Keratinocyte (primary cell): ENCODE measurements around the gene PTPRN2. TPM values are rescaled to one million over a fixed set of nuclear protein-coding genes. Genes with fewer than 3 reads are reported as not detected.

Source experiments
- DNase-seq: peaks from one replicate; pipeline ENCODE4 v3.0.0-alpha.2; 2011; ENCODE audit warnings: low read depth, missing footprints, low spot score
- FAIRE-seq: peaks from 2 replicates; lab custom pipeline; 2011; peaks lifted over from hg19 to GRCh38; lab: Jason Lieb, UNC
- H2AFZ ChIP-seq: 2 replicates; pipeline ENCODE4 v1.6.0; 2012; ENCODE audit warnings: low read length, control low read depth, inconsistent platforms; ENCODE audit not compliant: control insufficient read depth
- H3K27ac ChIP-seq: 2 replicates; pipeline ENCODE4 v1.5.1; 2011; ENCODE audit warnings: low read length; ENCODE audit not compliant: control insufficient read depth, insufficient read depth
- H3K27me3 ChIP-seq: 3 replicates; pipeline ENCODE4 v1.6.0; 2011; ENCODE audit warnings: low read length; ENCODE audit not compliant: control insufficient read depth, insufficient read depth; ENCODE audit errors: extremely low read depth
- H3K36me3 ChIP-seq, 2 experiments: 2 replicates in 1 of 2; 3 replicates in 1 of 2; pipeline ENCODE4 v1.5.1; 2011; ENCODE audit warnings: low read length in 2 of 2, mild to moderate bottlenecking in 1 of 2; ENCODE audit not compliant: control insufficient read depth in 2 of 2, insufficient read depth in 2 of 2; ENCODE audit errors: extremely low read depth in 1 of 2
- H3K4me1 ChIP-seq: 3 replicates; pipeline ENCODE4 v1.5.1; 2011; ENCODE audit warnings: low read length; ENCODE audit not compliant: control insufficient read depth, insufficient read depth; ENCODE audit errors: extremely low read depth
- H3K4me2 ChIP-seq: 3 replicates; pipeline ENCODE4 v1.6.0; 2011; ENCODE audit warnings: low read depth, low read length; ENCODE audit not compliant: control insufficient read depth, insufficient read depth; ENCODE audit errors: extremely low read depth
- H3K4me3 ChIP-seq, 3 experiments: fragments of 200-600 bp in 1 of 3; sonication (generic) in 1 of 3; 2 replicates in 2 of 3; 3 replicates in 1 of 3; pipeline ENCODE4 v1.5.1; 2011 to 2016; ENCODE audit warnings: low read length in 3 of 3, mild to moderate bottlenecking in 3 of 3, control low read depth in 2 of 3, inconsistent platforms in 1 of 3, low read depth in 1 of 3, mixed read lengths in 1 of 3, mixed run types in 1 of 3, moderate library complexity in 1 of 3; ENCODE audit not compliant: control insufficient read depth in 2 of 3, insufficient read depth in 2 of 3; ENCODE audit errors: extremely low read depth in 1 of 3
- H3K79me2 ChIP-seq: 2 replicates; pipeline ENCODE4 v1.6.0; 2012; ENCODE audit warnings: low read length; ENCODE audit not compliant: control insufficient read depth, insufficient read depth
- H3K9ac ChIP-seq: 3 replicates; pipeline ENCODE4 v1.6.0; 2011; ENCODE audit warnings: low read length; ENCODE audit not compliant: control insufficient read depth, insufficient read depth; ENCODE audit errors: extremely low read depth
- H3K9me1 ChIP-seq: 3 replicates; pipeline ENCODE4 v1.6.0; 2011; ENCODE audit warnings: low read length; ENCODE audit not compliant: control insufficient read depth, insufficient read depth; ENCODE audit errors: extremely low read depth
- H3K9me3 ChIP-seq: 2 replicates; pipeline ENCODE4 v1.5.1; 2012; ENCODE audit warnings: low read depth, low read length; ENCODE audit not compliant: control insufficient read depth
- H4K20me1 ChIP-seq: 3 replicates; pipeline ENCODE4 v1.6.0; 2011; ENCODE audit warnings: low read length; ENCODE audit not compliant: control insufficient read depth, insufficient read depth; ENCODE audit errors: extremely low read depth
- EZH2 ChIP-seq: IDR thresholded peaks from one replicate; pipeline ENCODE4 v1.6.1; 2012; ENCODE audit warnings: inconsistent platforms, mild to moderate bottlenecking, low read length, moderate library complexity
- dilution Hi-C: fragments of 300-500 bp; cut with MboI; formaldehyde crosslinking; loops from one replicate; pipeline ENCODE4 v1.7.0; 2020; ENCODE audit warnings: low sequenced_read_pairs; ENCODE audit not compliant: extremely low pct_ligation_motif_present
- polyA plus RNA-seq, 5 experiments: library from polyadenylated mRNA; depleted of rRNA in 3 of 5; stranded (reverse) in 3 of 5; stranded (forward) in 1 of 5; unstranded in 1 of 5; fragments of >200 nt; gene quantifications; 1 replicate in 1 of 5; 2 replicates in 3 of 5; 3 replicates in 1 of 5; pipeline versions ENCODE4 v1.2.1 to v1.2.3, GENCODE V29; 2011 to 2012; ENCODE audit warnings: missing spikeins in 2 of 5, low read depth in 1 of 5, low replicate concordance in 1 of 5
- TF ChIP-seq, protein P1 (sequence below), 3 experiments: IDR thresholded peaks in 1 of 3; conservative IDR thresholded peaks in 1 of 3; optimal IDR thresholded peaks in 1 of 3; 2 replicates in 2 of 3; 3 replicates in 1 of 3; pipeline versions ENCODE3 to v1.5.1; 2011; ENCODE audit warnings: low read length in 3 of 3, mild to moderate bottlenecking in 3 of 3, moderate library complexity in 2 of 3, control low read depth in 1 of 3, inconsistent platforms in 1 of 3; ENCODE audit not compliant: insufficient read depth in 2 of 3; ENCODE audit errors: extremely low read depth in 1 of 3

Gene PTPRN2
- polyA plus RNA-seq, 1 donor (not counting 4 experiments of a cell fraction or from before 2014, with no cell fraction given), result not detected

GRCh38 chr7:158557441-158557755 lies 30.2 kb downstream of the PTPRN2 start:
- TF ChIP-seq, protein P1, sequence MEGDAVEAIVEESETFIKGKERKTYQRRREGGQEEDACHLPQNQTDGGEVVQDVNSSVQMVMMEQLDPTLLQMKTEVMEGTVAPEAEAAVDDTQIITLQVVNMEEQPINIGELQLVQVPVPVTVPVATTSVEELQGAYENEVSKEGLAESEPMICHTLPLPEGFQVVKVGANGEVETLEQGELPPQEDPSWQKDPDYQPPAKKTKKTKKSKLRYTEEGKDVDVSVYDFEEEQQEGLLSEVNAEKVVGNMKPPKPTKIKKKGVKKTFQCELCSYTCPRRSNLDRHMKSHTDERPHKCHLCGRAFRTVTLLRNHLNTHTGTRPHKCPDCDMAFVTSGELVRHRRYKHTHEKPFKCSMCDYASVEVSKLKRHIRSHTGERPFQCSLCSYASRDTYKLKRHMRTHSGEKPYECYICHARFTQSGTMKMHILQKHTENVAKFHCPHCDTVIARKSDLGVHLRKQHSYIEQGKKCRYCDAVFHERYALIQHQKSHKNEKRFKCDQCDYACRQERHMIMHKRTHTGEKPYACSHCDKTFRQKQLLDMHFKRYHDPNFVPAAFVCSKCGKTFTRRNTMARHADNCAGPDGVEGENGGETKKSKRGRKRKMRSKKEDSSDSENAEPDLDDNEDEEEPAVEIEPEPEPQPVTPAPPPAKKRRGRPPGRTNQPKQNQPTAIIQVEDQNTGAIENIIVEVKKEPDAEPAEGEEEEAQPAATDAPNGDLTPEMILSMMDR (optimal IDR thresholded peaks at IDR 0.05 in 1 of 3, IDR thresholded peaks at IDR 0.05 in 1 of 3, conservative IDR thresholded peaks at IDR 0.05 in 1 of 3; ENCODE audit: extremely low read depth in 1 of 3, insufficient read depth in 2 of 3, low read length in 3 of 3), result no peak
- TF ChIP-seq EZH2, result no peak
- FAIRE-seq (no peak), DNase-seq (no peak)

DNA sequence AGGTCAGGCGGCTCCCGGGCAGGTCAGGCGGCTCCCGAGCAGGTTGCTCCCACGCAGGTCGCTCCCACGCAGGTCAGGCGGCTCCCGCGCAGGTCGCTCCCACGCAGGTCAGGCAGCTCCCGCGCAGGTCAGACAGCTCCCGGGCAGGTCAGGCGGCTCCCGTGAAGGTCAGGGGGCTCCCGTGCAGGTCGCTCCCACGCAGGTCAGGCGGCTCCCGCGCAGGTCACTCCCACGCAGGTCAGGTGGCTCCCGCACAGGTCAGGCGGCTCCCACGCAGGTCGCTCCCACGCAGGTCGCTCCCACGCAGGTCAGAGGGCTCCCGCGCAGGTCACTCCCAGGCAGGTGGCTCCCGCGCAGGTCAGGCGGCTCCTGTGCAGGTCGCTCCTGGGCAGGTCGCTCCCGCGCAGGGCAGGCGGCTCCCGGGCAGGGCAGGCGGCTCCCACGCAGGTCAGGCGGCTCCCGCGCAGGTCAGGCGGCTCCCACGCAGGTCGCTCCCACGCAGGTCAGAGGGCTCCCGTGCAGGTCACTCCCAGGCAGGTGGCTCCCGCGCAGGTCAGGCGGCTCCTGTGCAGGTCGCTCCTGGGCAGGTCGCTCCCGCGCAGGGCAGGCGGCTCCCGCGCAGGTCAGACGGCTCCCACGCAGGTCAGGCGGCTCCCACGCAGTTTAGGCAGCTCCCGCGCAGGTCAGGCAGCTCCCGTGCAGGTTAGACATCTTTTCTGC lies 30.7 kb downstream of the PTPRN2 start:
- Histone ChIP-seq H2AFZ (no peak overlapping the region), H3K9me1 (no peaks in the 10 kb centered on the region), H3K9me3 (no peaks in the 10 kb centered on the region), H3K4me2 (no peak overlapping the region), H3K27me3 (no peaks in the 10 kb centered on the region), H3K4me1 (no peaks in the 10 kb centered on the region), H3K36me3 (no peaks in the 10 kb centered on the region), H3K79me2 (no peaks in the 10 kb centered on the region), H3K4me3 (no peak overlapping the region), H3K27ac (no peak overlapping the region), H4K20me1 (no peaks in the 10 kb centered on the region), H3K9ac (no peak overlapping the region)
- DNase-seq (no peak), FAIRE-seq (no peak)
- TF ChIP-seq, protein P1 (optimal IDR thresholded peaks at IDR 0.05 in 1 of 3, IDR thresholded peaks at IDR 0.05 in 1 of 3, conservative IDR thresholded peaks at IDR 0.05 in 1 of 3; ENCODE audit: extremely low read depth in 1 of 3, insufficient read depth in 2 of 3, low read length in 3 of 3), result no peak
- dilution Hi-C loops, result no loop called here

More at GRCh38 chr7:158557441-158557755, 30.2 kb downstream of the PTPRN2 start:
- Histone ChIP-seq H2AFZ (no peak overlapping the region), H3K79me2 (no peaks in the 10 kb centered on the region), H3K27ac (no peak overlapping the region), H3K9ac (no peak overlapping the region), H3K4me1 (no peaks in the 10 kb centered on the region), H3K36me3 (no peaks in the 10 kb centered on the region), H3K9me3 (no peaks in the 10 kb centered on the region), H3K4me2 (no peak overlapping the region), H4K20me1 (no peaks in the 10 kb centered on the region), H3K9me1 (no peaks in the 10 kb centered on the region), H3K4me3 (no peak overlapping the region), H3K27me3 (no peaks in the 10 kb centered on the region)
- dilution Hi-C loops, result no loop called here
